ENCODE measurements around the gene FCAR.

The FCAR gene

DNA sequence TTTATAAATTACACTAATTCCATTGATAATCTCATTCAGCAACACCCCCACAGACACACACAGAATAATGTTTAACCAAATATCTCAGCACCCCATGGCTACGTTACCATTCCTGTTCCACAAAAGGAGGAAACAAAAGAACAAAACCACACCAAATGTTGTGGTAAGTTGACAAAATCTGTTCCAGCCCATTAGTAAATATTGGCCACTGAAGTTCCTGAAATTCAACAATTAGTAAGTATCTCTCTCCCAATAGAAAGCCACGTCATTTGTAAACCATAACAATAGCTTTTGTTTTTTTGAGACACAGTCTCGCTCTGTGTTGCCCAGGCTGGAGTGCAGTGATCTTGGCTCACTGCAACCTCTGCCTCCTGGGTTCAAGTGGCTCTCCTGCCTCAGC lies 2.3 kb upstream of the FCAR start:
- FAIRE-seq (no peak), DNase-seq (ENCODE audit: insufficient read length, low spot score) (no peak)
- TF ChIP-seq, protein P1, sequence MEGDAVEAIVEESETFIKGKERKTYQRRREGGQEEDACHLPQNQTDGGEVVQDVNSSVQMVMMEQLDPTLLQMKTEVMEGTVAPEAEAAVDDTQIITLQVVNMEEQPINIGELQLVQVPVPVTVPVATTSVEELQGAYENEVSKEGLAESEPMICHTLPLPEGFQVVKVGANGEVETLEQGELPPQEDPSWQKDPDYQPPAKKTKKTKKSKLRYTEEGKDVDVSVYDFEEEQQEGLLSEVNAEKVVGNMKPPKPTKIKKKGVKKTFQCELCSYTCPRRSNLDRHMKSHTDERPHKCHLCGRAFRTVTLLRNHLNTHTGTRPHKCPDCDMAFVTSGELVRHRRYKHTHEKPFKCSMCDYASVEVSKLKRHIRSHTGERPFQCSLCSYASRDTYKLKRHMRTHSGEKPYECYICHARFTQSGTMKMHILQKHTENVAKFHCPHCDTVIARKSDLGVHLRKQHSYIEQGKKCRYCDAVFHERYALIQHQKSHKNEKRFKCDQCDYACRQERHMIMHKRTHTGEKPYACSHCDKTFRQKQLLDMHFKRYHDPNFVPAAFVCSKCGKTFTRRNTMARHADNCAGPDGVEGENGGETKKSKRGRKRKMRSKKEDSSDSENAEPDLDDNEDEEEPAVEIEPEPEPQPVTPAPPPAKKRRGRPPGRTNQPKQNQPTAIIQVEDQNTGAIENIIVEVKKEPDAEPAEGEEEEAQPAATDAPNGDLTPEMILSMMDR (IDR thresholded peaks at IDR 0.05; ENCODE audit: insufficient read depth, missing control alignments) = no peak

DNA sequence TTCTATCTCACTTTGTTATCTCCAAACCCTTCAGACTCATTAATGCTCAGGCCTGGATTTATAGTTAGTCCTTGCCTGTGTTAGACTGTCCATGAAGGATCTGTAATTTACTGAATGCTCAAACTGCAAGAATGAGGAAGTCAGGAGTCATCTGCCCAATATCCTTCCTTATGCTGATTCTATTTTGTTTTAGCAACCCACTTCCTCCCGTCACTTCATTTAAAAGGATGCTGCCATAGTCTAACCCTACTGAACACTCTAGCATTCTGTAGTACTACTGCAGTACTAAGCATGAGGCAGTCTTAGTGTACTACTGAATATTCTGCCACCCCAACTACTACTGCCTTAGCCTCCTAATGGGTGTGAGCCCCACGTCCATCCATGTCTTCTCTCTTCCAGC lies 1.5 kb downstream of the FCAR start:
- TF ChIP-seq, protein P1 (IDR thresholded peaks at IDR 0.05; ENCODE audit: insufficient read depth, missing control alignments) = no peak
- FAIRE-seq = no peak
- no peak for DNase-seq (ENCODE audit: insufficient read length, low spot score)

DNA sequence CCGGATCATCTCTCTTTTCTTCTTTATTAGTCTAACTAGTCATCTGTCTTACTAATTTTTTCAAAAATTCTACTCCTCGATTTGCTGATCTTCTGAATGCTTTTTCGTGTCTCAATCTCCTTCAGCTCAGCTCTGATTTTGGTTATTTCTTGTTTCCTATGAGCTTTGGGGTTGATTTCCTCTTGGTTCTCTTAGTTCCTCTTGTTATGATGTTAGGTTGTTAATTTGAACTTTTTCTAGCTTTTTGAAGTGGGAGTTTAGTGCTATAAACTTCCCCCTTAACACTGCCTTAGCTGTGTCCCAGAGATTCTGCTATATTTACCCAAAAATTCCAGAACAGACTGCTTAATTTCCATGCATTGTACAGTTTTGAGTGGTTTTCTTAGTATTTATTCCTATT lies 3.4 kb downstream of the FCAR start:
- no peak for FAIRE-seq
- DNase-seq (ENCODE audit: insufficient read length, low spot score) = no peak
- TF ChIP-seq, protein P1 (IDR thresholded peaks at IDR 0.05; ENCODE audit: insufficient read depth, missing control alignments) = no peak

DNA sequence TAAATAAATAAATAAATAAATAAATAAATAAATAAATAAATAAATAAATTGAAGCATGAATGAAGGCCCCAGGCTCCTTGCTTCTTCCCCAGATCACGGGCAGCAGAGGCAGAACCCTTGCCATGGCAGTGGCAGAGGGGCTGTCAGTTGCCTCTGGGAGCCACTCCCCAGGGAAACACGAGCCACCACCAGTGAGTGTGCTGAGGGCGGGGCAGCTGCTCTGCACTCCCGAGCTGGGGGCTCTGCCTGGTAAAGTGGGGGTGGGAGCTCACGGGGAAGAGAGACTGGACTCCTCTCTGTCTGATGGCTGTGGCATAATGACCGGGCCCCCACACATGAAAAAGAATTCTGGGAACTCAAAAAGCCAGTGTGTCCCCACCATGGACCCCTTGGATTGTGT lies 7.8 kb downstream of the FCAR start:
- no peak for FAIRE-seq
- TF ChIP-seq, protein P1 (IDR thresholded peaks at IDR 0.05; ENCODE audit: insufficient read depth, missing control alignments) = no peak
- DNase-seq (ENCODE audit: insufficient read length, low spot score) = no peak

DNA sequence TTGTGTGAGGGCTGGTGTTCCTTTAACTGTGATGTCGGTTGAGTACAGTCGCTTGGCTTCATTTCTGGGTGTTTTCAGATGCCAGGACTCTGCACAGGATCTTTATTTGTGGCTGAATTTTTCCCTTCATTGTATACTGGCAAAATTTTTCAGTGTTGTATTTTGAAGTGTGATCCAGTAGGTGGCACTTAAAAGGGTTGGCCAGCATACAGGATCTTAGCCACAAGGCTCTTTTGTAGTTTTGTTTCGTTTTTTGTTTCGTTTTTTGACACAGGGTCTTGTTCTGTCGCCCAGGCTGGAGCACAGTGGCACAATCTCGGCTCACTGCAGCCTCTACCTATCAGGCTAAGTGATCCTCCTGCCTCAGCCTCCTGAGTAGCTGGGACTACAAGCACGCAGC lies 8.7 kb downstream of the FCAR start:
- DNase-seq (ENCODE audit: insufficient read length, low spot score) = no peak
- FAIRE-seq = no peak
- TF ChIP-seq, protein P1 (IDR thresholded peaks at IDR 0.05; ENCODE audit: insufficient read depth, missing control alignments) = no peak

DNA sequence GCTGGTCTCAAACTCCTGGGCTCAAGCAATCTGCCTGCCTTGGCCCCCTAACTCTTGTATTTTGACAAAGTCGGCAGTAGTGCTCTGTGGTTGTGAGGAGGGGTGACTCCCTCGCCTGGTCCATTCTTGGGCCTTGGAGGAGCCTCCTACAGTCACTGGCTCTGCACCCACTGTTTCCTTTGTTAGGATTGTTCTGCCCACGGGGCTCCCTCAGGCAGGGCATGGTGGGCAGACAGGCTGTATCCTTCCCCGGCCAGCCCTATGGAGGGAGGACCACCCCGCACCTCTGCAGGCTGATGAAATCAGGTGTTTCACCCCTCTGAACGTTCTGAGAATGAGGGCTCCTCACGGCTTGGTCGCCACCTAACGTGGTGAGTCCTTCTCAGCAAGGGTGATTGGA lies 9.2 kb downstream of the FCAR start:
- DNase-seq (ENCODE audit: insufficient read length, low spot score) = no peak
- no peak for FAIRE-seq
- TF ChIP-seq, protein P1 (IDR thresholded peaks at IDR 0.05; ENCODE audit: insufficient read depth, missing control alignments) = no peak

DNA sequence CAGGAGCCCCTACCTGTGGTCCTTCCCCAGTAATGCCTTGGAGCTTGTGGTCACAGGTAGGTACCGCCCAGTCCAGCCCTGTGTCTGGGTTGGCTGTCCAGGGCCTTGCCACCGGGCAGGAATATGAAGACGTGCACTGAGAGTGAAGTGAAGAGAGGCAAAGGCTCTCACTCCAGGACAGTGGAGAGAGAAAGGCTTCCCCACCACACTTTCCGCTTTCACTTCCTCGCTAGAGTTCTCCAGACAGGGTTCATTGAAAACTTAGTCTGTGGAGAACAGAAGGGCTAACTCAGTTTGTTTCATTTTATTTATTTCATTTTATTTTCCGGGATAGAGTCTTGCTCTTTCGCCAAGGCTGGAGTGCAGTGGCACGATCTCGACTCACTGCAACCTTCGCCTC lies 14.2 kb downstream of the FCAR start:
- FAIRE-seq = no peak

More for the DNA sequence above, 14.2 kb downstream of the FCAR start:
- no peak for DNase-seq (ENCODE audit: insufficient read length, low spot score)
- TF ChIP-seq, protein P1 (IDR thresholded peaks at IDR 0.05; ENCODE audit: insufficient read depth, missing control alignments) = no peak

Measured in D721Med (cell line).